ENCODE results near the gene DIAPH2.

DNA sequence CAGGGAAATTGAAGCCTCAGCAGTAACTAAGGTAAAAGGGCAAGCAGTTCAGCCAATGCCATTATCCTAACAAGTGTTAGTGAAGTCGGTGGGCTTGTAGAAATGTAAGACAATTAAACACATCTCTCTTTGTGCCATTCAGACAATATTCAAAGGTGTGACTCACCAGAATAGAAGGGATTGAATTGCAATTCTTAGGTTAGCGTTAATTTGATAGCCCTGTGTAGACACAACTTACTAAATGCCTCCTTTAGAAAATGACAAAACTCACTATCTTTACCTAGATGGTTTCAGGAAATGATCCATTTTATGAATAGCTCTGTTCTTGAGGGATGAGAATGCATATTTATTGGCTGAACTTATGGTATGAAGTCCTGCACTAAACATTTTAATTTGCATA lies 234.2 kb downstream of the DIAPH2 start:
- TF ChIP-seq POLR2A (IDR thresholded peaks at IDR 0.05), result no peak
- TF ChIP-seq, protein P1, sequence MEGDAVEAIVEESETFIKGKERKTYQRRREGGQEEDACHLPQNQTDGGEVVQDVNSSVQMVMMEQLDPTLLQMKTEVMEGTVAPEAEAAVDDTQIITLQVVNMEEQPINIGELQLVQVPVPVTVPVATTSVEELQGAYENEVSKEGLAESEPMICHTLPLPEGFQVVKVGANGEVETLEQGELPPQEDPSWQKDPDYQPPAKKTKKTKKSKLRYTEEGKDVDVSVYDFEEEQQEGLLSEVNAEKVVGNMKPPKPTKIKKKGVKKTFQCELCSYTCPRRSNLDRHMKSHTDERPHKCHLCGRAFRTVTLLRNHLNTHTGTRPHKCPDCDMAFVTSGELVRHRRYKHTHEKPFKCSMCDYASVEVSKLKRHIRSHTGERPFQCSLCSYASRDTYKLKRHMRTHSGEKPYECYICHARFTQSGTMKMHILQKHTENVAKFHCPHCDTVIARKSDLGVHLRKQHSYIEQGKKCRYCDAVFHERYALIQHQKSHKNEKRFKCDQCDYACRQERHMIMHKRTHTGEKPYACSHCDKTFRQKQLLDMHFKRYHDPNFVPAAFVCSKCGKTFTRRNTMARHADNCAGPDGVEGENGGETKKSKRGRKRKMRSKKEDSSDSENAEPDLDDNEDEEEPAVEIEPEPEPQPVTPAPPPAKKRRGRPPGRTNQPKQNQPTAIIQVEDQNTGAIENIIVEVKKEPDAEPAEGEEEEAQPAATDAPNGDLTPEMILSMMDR (IDR thresholded peaks at IDR 0.05), result no peak

Measured in tibial nerve (tissue), 3 donors.